ENCODE data around the gene MED7.

MED7 gene

GRCh38 chr5:157143127-157143971, 684 bp upstream of the MED7 start:
- TF ChIP-seq CEBPB (IDR thresholded peaks at IDR 0.05): no peak
- TF ChIP-seq USF1 (IDR thresholded peaks at IDR 0.05): no peak
- no peak for TF ChIP-seq EGR1 (IDR thresholded peaks at IDR 0.05)
- TF ChIP-seq CREB1 (IDR thresholded peaks at IDR 0.05; ENCODE audit: low read depth): no peak
- no peak for TF ChIP-seq RAD21 (IDR thresholded peaks at IDR 0.05; ENCODE audit: low read depth)
- TF ChIP-seq TCF12 (IDR thresholded peaks at IDR 0.05; ENCODE audit: low read depth): no peak
- TF ChIP-seq MAX (IDR thresholded peaks at IDR 0.05): no peak
- no peak for TF ChIP-seq FOXM1 (IDR thresholded peaks at IDR 0.05; ENCODE audit: borderline replicate concordance, low read depth)
- TF ChIP-seq ZBTB7A (IDR thresholded peaks at IDR 0.05; ENCODE audit: low read depth): no peak

GRCh38 chr5:157137691-157138090, 5.0 kb downstream of the MED7 start:
- no peak for TF ChIP-seq MAX (IDR thresholded peaks at IDR 0.05)
- no peak for TF ChIP-seq EP300 (IDR thresholded peaks at IDR 0.05; ENCODE audit: borderline replicate concordance)
- TF ChIP-seq FOXM1 (IDR thresholded peaks at IDR 0.05; ENCODE audit: borderline replicate concordance, low read depth): no peak

- TF ChIP-seq EGR1 (IDR thresholded peaks at IDR 0.05): no peak
- no peak for TF ChIP-seq FOXM1 (IDR thresholded peaks at IDR 0.05; ENCODE audit: borderline replicate concordance, low read depth)
- TF ChIP-seq MAX (IDR thresholded peaks at IDR 0.05): no peak
- no peak for TF ChIP-seq TEAD4 (IDR thresholded peaks at IDR 0.05)
Measured at GRCh38 chr5:157132281-157132612, 10.4 kb downstream of the MED7 start.

GRCh38 chr5:157130925-157131324, 11.7 kb downstream of the MED7 start:
- TF ChIP-seq EGR1 (IDR thresholded peaks at IDR 0.05): no peak
- TF ChIP-seq MAX (IDR thresholded peaks at IDR 0.05): no peak
- TF ChIP-seq TAF1 (IDR thresholded peaks at IDR 0.05; ENCODE audit: low read depth): no peak
- TF ChIP-seq EP300 (IDR thresholded peaks at IDR 0.05; ENCODE audit: borderline replicate concordance): no peak
- no peak for TF ChIP-seq YY1 (IDR thresholded peaks at IDR 0.05; ENCODE audit: low read depth)
- no peak for TF ChIP-seq CEBPB (IDR thresholded peaks at IDR 0.05)
- TF ChIP-seq TCF12 (IDR thresholded peaks at IDR 0.05; ENCODE audit: low read depth): no peak
- no peak for TF ChIP-seq RAD21 (IDR thresholded peaks at IDR 0.05; ENCODE audit: low read depth)
- TF ChIP-seq ZBTB7A (IDR thresholded peaks at IDR 0.05; ENCODE audit: low read depth): no peak
- no peak for TF ChIP-seq USF1 (IDR thresholded peaks at IDR 0.05)
- no peak for TF ChIP-seq TEAD4 (IDR thresholded peaks at IDR 0.05)
- TF ChIP-seq FOXM1 (IDR thresholded peaks at IDR 0.05; ENCODE audit: borderline replicate concordance, low read depth): no peak
- no peak for TF ChIP-seq REST (IDR thresholded peaks at IDR 0.05; ENCODE audit: low read depth)
- TF ChIP-seq NFIC (IDR thresholded peaks at IDR 0.05): no peak

GRCh38 chr5:157121709-157122108, 21.0 kb downstream of the MED7 start:
- no peak for TF ChIP-seq TCF12 (IDR thresholded peaks at IDR 0.05; ENCODE audit: low read depth)
- no peak for TF ChIP-seq EGR1 (IDR thresholded peaks at IDR 0.05)
- TF ChIP-seq USF1 (IDR thresholded peaks at IDR 0.05): no peak
- TF ChIP-seq CREB1 (IDR thresholded peaks at IDR 0.05; ENCODE audit: low read depth): no peak
- TF ChIP-seq MAX (IDR thresholded peaks at IDR 0.05): no peak
- no peak for TF ChIP-seq REST (IDR thresholded peaks at IDR 0.05; ENCODE audit: low read depth)
- TF ChIP-seq FOXM1 (IDR thresholded peaks at IDR 0.05; ENCODE audit: borderline replicate concordance, low read depth): no peak
- TF ChIP-seq EP300 (IDR thresholded peaks at IDR 0.05; ENCODE audit: borderline replicate concordance): no peak
- TF ChIP-seq TEAD4 (IDR thresholded peaks at IDR 0.05): no peak
- no peak for TF ChIP-seq YY1 (IDR thresholded peaks at IDR 0.05; ENCODE audit: low read depth)
